ENCODE data around the gene PCP4L1.

PCP4L1 gene

GRCh38 chr1:161299347-161299746 is 40.8 kb downstream of the PCP4L1 start:
- no peak for TF ChIP-seq CTCF (IDR thresholded peaks at IDR 0.05; ENCODE audit: extremely low read depth, missing control alignments)
- no peak for DNase-seq (ENCODE audit: low spot score)

DNA sequence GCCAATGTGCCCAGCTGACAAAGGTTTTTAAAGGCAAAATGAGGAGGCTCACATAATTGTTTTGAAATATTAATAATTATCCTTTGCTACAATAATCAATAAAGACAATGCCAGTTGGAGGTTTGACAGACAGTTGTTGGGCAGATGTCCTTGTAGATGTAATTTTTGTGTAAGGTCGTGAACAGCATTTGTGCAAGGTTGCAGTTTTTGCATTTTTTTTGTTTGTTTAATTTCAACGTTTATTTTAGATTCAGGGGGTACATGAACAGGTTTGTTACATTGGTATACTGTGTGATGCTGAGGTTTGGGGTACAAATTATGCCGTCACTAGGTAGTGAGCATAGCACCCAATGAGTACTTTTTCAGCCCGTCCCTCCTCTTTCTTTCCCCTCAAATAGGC is 41.9 kb downstream of the PCP4L1 start:
- no peak for TF ChIP-seq CTCF (IDR thresholded peaks at IDR 0.05; ENCODE audit: extremely low read depth, missing control alignments)

DNA sequence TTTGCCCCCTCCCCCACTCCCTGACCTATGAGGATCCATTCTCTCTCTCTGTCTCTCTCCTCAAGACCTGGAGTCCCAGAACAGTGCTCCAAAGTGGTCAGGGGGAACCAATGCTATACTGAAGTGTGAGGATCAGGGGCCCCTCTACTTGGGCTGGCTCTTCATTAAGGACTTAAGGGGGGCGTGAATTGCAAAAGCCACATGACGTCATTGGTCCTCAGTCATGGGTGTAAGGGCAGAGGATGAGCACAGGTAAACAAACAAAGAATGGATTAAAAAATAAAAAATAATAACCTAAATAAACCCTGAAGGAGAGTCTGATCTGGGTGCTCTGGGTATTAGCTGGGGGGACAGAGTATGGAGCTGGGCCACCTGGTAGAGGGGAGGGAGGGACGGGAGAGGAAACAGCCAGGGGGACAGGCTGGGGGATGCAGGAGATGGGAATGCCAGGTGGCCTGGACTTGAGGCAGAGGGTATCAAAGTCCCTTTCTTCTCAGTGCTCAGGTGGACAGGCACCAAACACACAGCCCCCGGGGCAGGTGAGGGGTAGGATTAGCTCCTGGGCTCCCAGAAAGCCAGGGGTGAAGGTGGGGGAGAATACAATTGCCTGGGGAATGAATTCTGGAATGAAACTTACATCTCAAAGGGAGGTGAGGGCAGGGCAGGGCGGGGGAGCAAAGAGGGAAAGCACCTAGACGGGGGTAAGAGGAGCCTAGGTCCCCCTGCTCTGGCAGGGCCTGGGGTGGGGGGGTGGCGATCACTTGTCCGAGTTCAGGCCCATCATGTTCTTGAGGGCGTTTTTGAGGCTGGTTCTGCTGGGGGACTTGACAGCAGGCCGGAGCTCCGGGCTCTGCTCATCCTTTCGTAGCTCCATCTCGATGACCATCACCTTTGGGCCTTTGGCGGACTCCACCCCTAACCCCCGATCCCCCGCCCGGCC is 46.7 kb downstream of the PCP4L1 start:
- TF ChIP-seq CTCF (IDR thresholded peaks at IDR 0.05; ENCODE audit: extremely low read depth, missing control alignments): no peak
- no peak for DNase-seq (ENCODE audit: low spot score)

More for the DNA sequence above, 41.9 kb downstream of the PCP4L1 start:
- no peak for DNase-seq (ENCODE audit: low spot score)

DNA sequence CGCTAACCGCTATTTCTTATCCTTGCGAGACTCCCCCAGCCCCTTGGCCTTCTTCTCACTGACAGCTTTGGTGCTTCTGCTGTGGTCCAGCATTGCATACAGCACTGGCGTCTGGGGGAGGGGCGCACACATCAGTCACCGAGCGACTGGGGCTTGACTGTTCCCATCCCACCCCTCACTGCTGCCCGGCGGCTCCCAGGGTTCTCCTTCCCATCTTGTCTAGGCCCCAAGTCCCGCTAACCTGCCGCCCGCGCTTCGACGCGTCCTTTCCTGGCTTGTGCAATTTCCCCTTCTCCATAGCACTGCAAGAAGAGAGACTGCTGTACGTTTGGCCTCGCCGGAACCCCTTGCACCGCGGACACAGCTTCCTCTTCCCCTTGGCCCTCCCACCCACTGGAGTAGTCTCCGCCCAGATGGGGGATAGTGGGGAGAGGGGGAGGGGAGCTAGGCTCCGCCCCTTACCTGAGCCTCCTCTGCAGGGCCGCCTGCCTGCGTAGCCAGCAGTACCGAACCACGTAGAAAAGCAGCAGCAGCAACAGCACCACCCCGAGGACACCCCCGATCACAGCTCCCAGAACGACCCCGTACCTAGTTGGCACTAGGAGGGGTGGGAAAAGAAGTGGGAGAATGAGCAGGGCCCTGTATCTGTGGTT is 47.4 kb downstream of the PCP4L1 start:
- DNase-seq (ENCODE audit: low spot score): peak; percentile 88
- TF ChIP-seq CTCF (IDR thresholded peaks at IDR 0.05; ENCODE audit: extremely low read depth, missing control alignments): peak; percentile 5

DNA sequence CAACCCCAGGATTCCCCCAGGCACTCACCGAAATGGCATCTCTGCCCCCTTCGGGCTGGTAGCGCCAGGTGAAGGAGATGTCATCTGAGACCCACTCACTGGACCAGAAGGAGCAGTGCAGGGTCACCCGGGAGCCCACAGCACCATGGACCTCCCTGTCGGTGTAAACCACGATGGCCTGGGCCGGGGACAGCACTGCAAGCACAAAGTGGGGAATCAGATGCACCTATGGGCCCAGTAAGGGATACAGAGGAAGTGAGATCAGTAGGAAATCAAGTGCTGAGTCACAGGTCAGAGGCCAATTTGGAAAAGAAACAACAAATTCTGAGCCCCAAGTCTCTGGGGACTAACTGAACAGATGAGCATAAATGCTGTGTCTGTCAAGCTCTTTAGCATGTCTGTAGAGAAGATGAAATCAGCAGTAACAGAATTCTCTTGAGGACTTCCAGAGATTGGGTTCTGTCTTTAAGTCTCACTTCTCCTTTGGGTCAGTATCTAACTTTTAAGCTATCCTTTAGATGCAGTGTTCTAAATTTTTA is 48.8 kb downstream of the PCP4L1 start:
- no peak for DNase-seq (ENCODE audit: low spot score)
- no peak for TF ChIP-seq CTCF (IDR thresholded peaks at IDR 0.05; ENCODE audit: extremely low read depth, missing control alignments)

DNA sequence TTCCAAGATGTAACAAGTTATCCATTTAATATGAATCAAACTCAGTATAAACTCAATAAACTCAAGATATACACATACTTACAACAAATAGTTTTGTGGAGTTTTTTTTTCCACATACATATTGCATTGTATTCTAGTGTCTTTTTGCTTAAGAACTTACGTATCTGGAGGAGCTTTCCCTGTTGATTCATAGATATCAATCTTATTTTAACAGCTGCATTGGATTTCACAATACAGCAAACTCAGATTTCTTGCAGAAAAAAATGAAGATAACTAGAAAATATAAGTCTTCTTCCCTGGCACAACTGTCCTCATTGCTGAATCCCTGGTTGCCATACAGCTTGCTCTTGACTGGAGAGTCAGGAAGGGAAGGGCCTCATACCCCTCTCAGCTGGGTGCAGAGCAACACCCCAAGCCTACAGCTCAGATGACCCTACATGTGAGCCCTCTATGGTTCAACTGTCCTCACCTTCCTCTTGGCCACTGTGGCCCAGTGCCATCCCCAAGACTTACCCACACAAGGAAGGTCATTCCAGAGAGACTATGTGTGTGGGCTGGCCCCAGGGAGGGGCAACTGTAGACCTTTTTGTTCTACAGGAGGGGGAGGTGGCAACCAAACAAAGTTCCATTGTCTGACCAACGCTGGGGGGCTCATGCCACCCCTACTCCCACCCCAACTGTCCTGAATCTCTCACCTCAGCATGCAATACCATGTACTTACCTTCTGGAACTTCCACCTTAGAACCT is 49.5 kb downstream of the PCP4L1 start:
- no peak for DNase-seq (ENCODE audit: low spot score)
- no peak for TF ChIP-seq CTCF (IDR thresholded peaks at IDR 0.05; ENCODE audit: extremely low read depth, missing control alignments)

Measured in GM20000 (cell line).